NCI-H524 (cell line): ENCODE results near the gene GMDS.

Experiments
- DNase-seq, 2 experiments: peaks; one replicate each; lab custom pipeline; 2025; lab: John Stamatoyannopoulos, UW

The GMDS gene

GRCh38 chr6:1895721-1896120 lies 349.7 kb downstream of the GMDS start:
- no peak for DNase-seq

- DNase-seq, result no peak
These were observed 350.5 kb downstream of the GMDS start for GRCh38 chr6:1894954-1895353.

GRCh38 chr6:1893470-1894130 lies 351.8 kb downstream of the GMDS start:
- peak in 1 of 2 experiments; percentile 14 for DNase-seq

- DNase-seq, result no peak
These were observed 352.7 kb downstream of the GMDS start for GRCh38 chr6:1892716-1893115.

- DNase-seq, result no peak
These were observed 354.4 kb downstream of the GMDS start for GRCh38 chr6:1890987-1891386.

GRCh38 chr6:1890071-1890470 lies 355.3 kb downstream of the GMDS start:
- DNase-seq, result no peak

GRCh38 chr6:1885576-1886011 lies 359.8 kb downstream of the GMDS start:
- DNase-seq, result no peak

GRCh38 chr6:1884313-1884712 lies 361.1 kb downstream of the GMDS start:
- no peak for DNase-seq

GRCh38 chr6:1878330-1878729 lies 367.1 kb downstream of the GMDS start:
- DNase-seq, result no peak

- DNase-seq, result peak in 1 of 2 experiments; percentile 19
These were observed 371.6 kb downstream of the GMDS start for GRCh38 chr6:1873781-1874180.

- DNase-seq, result peak; percentile 97 to 99
These were observed 372.7 kb downstream of the GMDS start for GRCh38 chr6:1872649-1873131.

GRCh38 chr6:1871724-1872315 lies 373.6 kb downstream of the GMDS start:
- peak in 1 of 2 experiments; percentile 20 for DNase-seq

GRCh38 chr6:1870932-1871331 lies 374.5 kb downstream of the GMDS start:
- no peak for DNase-seq

- DNase-seq, result no peak
These were observed 375.2 kb downstream of the GMDS start for GRCh38 chr6:1870251-1870650.

- no peak for DNase-seq
These were observed 375.6 kb downstream of the GMDS start for GRCh38 chr6:1869769-1870168.

- DNase-seq, result no peak
These were observed 376.1 kb downstream of the GMDS start for GRCh38 chr6:1869308-1869707.

GRCh38 chr6:1868561-1869261 lies 376.7 kb downstream of the GMDS start:
- no peak for DNase-seq

- no peak for DNase-seq
These were observed 378.2 kb downstream of the GMDS start for GRCh38 chr6:1867197-1867596.

GRCh38 chr6:1865585-1865984 lies 379.8 kb downstream of the GMDS start:
- no peak for DNase-seq

GRCh38 chr6:1864496-1864895 lies 380.9 kb downstream of the GMDS start:
- peak in 1 of 2 experiments; percentile 60 for DNase-seq

GRCh38 chr6:1862411-1862810 lies 383.0 kb downstream of the GMDS start:
- DNase-seq, result no peak

- no peak for DNase-seq
These were observed 384.6 kb downstream of the GMDS start for GRCh38 chr6:1860756-1861348.

GRCh38 chr6:1858859-1859258 lies 386.5 kb downstream of the GMDS start:
- no peak for DNase-seq
